ENCODE measurements around the gene AGPAT3.

DNA sequence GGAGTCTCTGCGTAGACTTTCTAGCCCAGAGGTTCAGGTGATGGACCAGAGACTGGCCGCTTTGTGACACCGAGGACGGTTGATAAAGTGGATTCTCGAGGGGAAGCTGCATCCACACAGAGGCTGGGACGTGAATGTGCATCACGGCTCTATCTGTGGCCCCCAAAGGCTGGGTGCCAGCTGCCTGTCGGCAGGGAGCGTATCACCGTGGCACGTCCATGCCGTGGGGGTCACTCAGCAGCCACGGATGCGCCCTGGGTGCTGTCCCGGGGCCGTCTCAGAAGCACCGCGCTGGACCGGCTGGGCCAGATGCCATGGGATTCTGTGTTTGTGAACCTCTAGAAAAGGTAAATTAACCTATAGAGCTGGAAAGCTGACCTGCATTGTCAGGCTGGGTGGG lies 89.9 kb downstream of the AGPAT3 start:
- no peak for TF ChIP-seq CEBPB (IDR thresholded peaks at IDR 0.05; ENCODE audit: borderline replicate concordance in 1 of 2, low read depth in 2 of 2, low read length in 2 of 2)
- TF ChIP-seq, protein P1, sequence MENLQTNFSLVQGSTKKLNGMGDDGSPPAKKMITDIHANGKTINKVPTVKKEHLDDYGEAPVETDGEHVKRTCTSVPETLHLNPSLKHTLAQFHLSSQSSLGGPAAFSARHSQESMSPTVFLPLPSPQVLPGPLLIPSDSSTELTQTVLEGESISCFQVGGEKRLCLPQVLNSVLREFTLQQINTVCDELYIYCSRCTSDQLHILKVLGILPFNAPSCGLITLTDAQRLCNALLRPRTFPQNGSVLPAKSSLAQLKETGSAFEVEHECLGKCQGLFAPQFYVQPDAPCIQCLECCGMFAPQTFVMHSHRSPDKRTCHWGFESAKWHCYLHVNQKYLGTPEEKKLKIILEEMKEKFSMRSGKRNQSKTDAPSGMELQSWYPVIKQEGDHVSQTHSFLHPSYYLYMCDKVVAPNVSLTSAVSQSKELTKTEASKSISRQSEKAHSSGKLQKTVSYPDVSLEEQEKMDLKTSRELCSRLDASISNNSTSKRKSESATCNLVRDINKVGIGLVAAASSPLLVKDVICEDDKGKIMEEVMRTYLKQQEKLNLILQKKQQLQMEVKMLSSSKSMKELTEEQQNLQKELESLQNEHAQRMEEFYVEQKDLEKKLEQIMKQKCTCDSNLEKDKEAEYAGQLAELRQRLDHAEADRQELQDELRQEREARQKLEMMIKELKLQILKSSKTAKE (IDR thresholded peaks at IDR 0.05; ENCODE audit: low read depth, poor library complexity, severe bottlenecking) = no peak
- TF ChIP-seq GABPA (IDR thresholded peaks at IDR 0.05; ENCODE audit: low read depth) = no peak
- no peak for TF ChIP-seq NBN (IDR thresholded peaks at IDR 0.05)
- TF ChIP-seq POLR2AphosphoS5 (IDR thresholded peaks at IDR 0.05; ENCODE audit: low read length) = no peak
- TF ChIP-seq IKZF1 (conservative IDR thresholded peaks at IDR 0.05) = no peak
- TF ChIP-seq ZNF274 (IDR thresholded peaks at IDR 0.05; ENCODE audit: insufficient read depth, insufficient read length) = no peak
